ENCODE results near the gene RAB29. TPM values are rescaled to one million over a fixed set of nuclear protein-coding genes. Genes with fewer than 3 reads are reported as not detected.
A peak's percentile ranks its signal among the peaks of the same experiment; 100 is the strongest.

Gene RAB29
- total and polyA plus RNA-seq, 12 donors, result 5.6 to 23.1 (median 15.5) TPM

- Histone ChIP-seq H3K27ac (peak overlapping the region in 2 of 10 donors; percentile 3 to 38), H3K4me3 (no peak overlapping the region), H3K4me1 (peaks cover 4 to 77% (median 68%) of the 10 kb centered on the region in 9 donors), H3K9me3 (no peaks in the 10 kb centered on the region), H3K27me3 (no peaks in the 10 kb centered on the region), H3K36me3 (peaks cover 0 to 24% (median 0%) of the 10 kb centered on the region in 9 donors)
- intact Hi-C loops (cut with DNase I), result no loop called here
- ATAC-seq (no peak), DNase-seq (no peak)
- TF ChIP-seq CTCF (IDR thresholded peaks at IDR 0.05), result no peak
- 91 to 95% methylated on average over 8 of the region's 8 CpGs for WGBS, 2 donors
Measured at GRCh38 chr1:205744403-205744802, 30.9 kb downstream of the RAB29 start.

- H3K27me3 ChIP-seq, result no peaks in the 10 kb centered on the region
- H3K9me3 ChIP-seq, result no peaks in the 10 kb centered on the region
- H3K4me3 ChIP-seq, result no peak overlapping the region
- no peak for DNase-seq
- intact Hi-C loops (cut with DNase I), result no loop called here
- H3K4me1 ChIP-seq, result peaks cover 4 to 81% (median 68%) of the 10 kb centered on the region in 9 donors
- TF ChIP-seq CTCF (IDR thresholded peaks at IDR 0.05), result no peak
- H3K27ac ChIP-seq, result peak overlapping the region in 3 of 10 donors; percentile 1 to 38 (median 3)
- peak in 1 of 8 donors; percentile 63 for ATAC-seq
- H3K36me3 ChIP-seq, result peaks cover 0 to 24% (median 0%) of the 10 kb centered on the region in 9 donors
- 33 to 51% methylated on average over 4 of the region's 4 CpGs for WGBS, 2 donors
Measured at GRCh38 chr1:205743977-205744376, 31.3 kb downstream of the RAB29 start.

- Histone ChIP-seq H3K27me3 (no peaks in the 10 kb centered on the region), H3K27ac (no peak overlapping the region)
- WGBS, 2 donors, result 30 to 40% methylated on average over 1 of the region's 1 CpG
Measured at GRCh38 chr1:205741681-205742080, 33.6 kb downstream of the RAB29 start.

GRCh38 chr1:205739348-205740160 is 35.7 kb downstream of the RAB29 start:
- intact Hi-C loops (cut with DNase I), result no loop called here
- peak overlapping the region in 1 of 10 donors; percentile 7 for H3K27ac ChIP-seq
- peaks cover 0 to 57% (median 33%) of the 10 kb centered on the region in 9 donors for H3K4me1 ChIP-seq
- no peaks in the 10 kb centered on the region for H3K9me3 ChIP-seq
- DNase-seq (no peak), ATAC-seq (peak in 1 of 8 donors; percentile 12)
- H3K4me3 ChIP-seq, result no peak overlapping the region
- peak in 2 of 9 donors; percentile 5 to 13 for TF ChIP-seq CTCF (IDR thresholded peaks at IDR 0.05)
- peaks cover 0 to 45% (median 6%) of the 10 kb centered on the region in 9 donors for H3K36me3 ChIP-seq
- H3K27me3 ChIP-seq, result no peaks in the 10 kb centered on the region
- WGBS, 2 donors, result 75 to 78% methylated on average over 5 of the region's 5 CpGs

More at GRCh38 chr1:205741681-205742080, 33.6 kb downstream of the RAB29 start:
- peaks cover 0 to 68% (median 50%) of the 10 kb centered on the region in 9 donors for H3K4me1 ChIP-seq
- no peaks in the 10 kb centered on the region for H3K9me3 ChIP-seq
- no peak for TF ChIP-seq CTCF (IDR thresholded peaks at IDR 0.05)
- peaks cover 0 to 29% (median 6%) of the 10 kb centered on the region in 9 donors for H3K36me3 ChIP-seq
- no peak overlapping the region for H3K4me3 ChIP-seq
- DNase-seq (no peak), ATAC-seq (no peak)
- intact Hi-C loops (cut with DNase I), result no loop called here

Measured in heart right ventricle (tissue), 16 donors.